ENCODE results near the gene PPP1R37.

DNA sequence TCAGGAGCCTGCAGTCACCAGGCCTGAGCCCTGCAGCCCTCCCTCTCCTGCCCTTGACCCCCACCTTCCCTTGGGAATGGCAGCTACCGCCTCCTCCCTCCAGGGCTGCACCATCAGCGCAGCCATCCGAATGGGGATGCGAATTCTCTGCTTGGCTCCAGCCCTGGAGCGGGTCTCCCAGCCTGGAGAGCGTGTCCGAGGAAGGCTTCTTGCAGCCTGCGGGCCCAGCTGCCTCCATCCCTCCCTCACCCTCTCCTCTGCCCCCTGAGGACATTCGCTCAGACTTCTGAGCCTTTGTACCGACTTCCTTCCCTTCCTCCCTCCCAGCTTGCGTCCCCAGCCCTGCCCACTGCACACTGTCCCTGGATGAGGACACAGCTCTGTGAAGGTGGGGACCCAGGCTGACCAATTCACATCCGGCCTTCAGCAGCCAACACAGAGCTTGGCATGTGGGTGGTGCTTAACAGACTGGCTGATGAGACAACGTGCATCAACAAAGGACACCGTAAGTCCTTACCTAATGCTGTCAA is 73.8 kb downstream of the PPP1R37 start:
- TF ChIP-seq, protein P1, sequence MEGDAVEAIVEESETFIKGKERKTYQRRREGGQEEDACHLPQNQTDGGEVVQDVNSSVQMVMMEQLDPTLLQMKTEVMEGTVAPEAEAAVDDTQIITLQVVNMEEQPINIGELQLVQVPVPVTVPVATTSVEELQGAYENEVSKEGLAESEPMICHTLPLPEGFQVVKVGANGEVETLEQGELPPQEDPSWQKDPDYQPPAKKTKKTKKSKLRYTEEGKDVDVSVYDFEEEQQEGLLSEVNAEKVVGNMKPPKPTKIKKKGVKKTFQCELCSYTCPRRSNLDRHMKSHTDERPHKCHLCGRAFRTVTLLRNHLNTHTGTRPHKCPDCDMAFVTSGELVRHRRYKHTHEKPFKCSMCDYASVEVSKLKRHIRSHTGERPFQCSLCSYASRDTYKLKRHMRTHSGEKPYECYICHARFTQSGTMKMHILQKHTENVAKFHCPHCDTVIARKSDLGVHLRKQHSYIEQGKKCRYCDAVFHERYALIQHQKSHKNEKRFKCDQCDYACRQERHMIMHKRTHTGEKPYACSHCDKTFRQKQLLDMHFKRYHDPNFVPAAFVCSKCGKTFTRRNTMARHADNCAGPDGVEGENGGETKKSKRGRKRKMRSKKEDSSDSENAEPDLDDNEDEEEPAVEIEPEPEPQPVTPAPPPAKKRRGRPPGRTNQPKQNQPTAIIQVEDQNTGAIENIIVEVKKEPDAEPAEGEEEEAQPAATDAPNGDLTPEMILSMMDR (IDR thresholded peaks at IDR 0.05), result no peak
- TF ChIP-seq TCF7L2 (IDR thresholded peaks at IDR 0.05; ENCODE audit: low read depth, low read length) (no peak), POLR2AphosphoS5 (IDR thresholded peaks at IDR 0.05; ENCODE audit: low read depth, low read length) (no peak)
